HG03460 (cell line): ENCODE results near the gene IARS1.

Experiments used
- ATAC-seq: cut with Tn5 transposase; IDR thresholded peaks from one replicate; pipeline ENCODE4 v1.9.1; 2021; ENCODE audit not compliant: unreplicated experiment

IARS1 gene

GRCh38 chr9:92293452-92294296, at the start of gene IARS1:
IARS1 (minus strand) TSS chr9:92293697; CDS start chr9:92289419, 4,278 bp downstream.
- ATAC-seq = peak; percentile 96

- ATAC-seq = no peak
Observed at GRCh38 chr9:92342825-92343488, 49.5 kb upstream of the IARS1 start.

- ATAC-seq = no peak
Observed at GRCh38 chr9:92341578-92341977, 48.1 kb upstream of the IARS1 start.

- no peak for ATAC-seq
Observed at GRCh38 chr9:92333282-92333634, 39.8 kb upstream of the IARS1 start.

- ATAC-seq = no peak
Observed at GRCh38 chr9:92332577-92333281, 39.2 kb upstream of the IARS1 start.

GRCh38 chr9:92328225-92328624, 34.7 kb upstream of the IARS1 start:
- no peak for ATAC-seq

DNA sequence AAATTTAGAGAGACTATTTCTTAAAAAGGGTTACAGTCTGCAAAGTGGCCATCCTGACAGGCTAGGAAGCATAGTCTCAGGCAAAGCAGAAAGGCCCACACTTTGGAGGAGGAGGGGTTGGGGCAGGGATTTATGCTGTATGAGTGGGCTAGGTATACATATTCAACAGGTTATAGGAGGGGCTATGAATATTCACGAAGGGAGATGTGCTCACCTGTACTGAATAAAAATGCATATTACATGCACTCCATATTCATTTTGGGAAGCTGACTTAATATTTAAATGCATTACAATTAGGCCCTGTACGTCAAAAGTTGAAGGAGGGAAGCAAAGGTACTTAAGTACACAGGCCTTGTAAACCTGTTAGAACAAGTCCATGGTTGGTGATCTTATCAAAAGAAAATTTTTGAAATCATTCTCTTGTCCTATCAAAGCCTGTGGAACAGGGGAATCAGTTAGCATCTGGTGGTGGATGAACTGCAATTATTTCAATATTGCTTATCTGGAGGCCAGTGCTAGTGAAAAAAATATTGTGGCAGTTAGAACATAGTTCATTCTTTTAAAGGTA, 33.9 kb upstream of the IARS1 start:
- no peak for ATAC-seq

- ATAC-seq = no peak
Observed at GRCh38 chr9:92325991-92326500, 32.5 kb upstream of the IARS1 start.

DNA sequence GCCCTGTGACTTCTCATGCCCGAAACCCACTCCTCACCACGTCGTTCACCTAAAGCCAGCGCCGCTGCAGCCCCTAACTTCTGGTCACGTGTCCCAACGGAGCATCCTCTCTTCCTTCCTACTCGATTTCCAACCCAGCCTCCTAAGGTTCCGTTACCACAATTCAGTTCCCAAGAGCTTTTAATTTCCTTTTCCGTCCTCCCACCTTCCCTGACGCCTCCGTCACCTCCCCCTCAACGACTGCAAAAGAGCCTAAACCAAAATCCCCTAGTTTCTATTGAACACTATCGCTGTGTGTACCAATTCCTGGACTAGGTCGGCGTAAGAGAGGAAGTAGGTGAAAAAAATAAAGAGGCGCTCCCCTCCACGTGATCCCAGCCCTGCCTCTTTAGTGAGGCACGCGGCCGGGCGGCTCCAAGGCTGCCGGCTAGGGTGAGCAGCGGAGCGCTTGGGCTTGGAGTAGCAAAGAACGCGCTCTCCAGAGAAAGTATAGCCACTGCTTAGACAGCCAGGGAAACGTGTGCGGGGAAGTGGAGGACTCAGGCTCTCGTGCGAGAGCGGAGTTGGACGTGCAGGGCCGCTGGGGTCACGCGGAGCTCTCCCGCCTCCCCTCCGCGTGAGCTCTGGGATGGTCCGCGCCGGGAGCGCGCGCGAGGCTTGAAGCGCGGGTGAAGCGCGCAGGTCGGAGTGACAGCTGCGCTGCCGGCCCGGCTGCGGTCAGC, 31.9 kb upstream of the IARS1 start, which contains the start of the genes CENPP and NOL8:
Gene CENPP, plus strand, starts transcription at position 685 of the 722 bp plus-strand sequence.
Gene NOL8, minus strand, starts transcription at position 82 of the 722 bp plus-strand sequence. CDS start 1,189 bp downstream, outside the sequence.
- ATAC-seq = peak; percentile 89

DNA sequence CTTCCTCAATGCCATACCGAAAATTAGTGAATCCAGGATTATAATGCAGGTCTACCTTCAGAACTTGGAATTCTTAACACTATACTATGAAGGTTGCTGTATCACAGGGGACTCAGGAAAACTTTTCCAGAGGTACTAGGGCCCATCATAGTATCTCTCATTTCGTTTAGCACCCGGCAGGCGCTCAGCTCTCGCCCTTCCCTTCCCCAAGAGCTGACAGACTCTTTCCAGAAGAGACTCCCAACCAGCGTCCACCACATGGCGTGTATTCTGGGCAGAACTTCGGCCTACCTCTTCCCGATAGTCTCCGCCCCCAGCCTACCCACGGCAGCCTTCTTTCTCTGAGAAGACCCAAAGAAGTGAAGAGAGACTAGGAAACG, 31.4 kb upstream of the IARS1 start:
- no peak for ATAC-seq

DNA sequence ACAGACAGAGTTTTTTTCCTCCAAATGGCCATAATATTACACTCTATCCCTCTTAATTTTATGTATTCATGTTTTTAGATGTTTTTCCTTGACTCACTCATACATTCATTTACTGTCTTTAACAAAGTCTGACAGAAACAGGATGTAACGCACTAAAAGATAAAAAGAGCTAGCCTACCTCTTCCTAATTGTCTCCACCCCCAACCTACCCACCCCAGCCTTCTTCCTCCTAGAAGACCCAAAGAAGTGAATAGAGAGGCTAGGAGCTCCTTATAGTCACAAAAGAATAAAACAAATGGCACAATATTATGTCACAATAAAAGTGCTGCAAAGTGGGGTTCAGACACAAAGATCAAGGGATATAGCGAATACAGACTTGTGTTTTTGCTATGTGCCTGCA, 30.9 kb upstream of the IARS1 start:
- ATAC-seq = no peak

GRCh38 chr9:92315456-92315855, 22.0 kb upstream of the IARS1 start:
- no peak for ATAC-seq

GRCh38 chr9:92313624-92314012, 20.1 kb upstream of the IARS1 start:
- no peak for ATAC-seq

GRCh38 chr9:92312887-92313623, 19.6 kb upstream of the IARS1 start:
- no peak for ATAC-seq

DNA sequence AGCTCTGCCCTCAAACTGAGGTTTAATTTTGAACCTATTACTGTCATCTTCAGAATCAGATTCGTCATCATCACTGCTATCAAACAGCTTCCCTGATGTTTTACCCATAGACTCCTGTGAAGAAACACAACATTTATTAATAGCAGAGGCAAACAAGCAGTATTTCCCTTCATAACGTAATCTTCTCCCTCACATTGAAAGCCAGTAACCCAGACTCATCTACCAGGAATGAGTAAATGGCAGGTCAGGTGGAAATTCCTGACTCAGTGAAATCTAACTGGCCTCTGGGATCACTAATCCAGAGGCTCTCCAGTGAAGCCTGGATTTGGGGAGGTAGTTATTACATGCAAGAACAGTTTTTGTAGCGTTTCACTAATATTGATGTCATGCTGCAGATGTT, 17.1 kb upstream of the IARS1 start:
- no peak for ATAC-seq

DNA sequence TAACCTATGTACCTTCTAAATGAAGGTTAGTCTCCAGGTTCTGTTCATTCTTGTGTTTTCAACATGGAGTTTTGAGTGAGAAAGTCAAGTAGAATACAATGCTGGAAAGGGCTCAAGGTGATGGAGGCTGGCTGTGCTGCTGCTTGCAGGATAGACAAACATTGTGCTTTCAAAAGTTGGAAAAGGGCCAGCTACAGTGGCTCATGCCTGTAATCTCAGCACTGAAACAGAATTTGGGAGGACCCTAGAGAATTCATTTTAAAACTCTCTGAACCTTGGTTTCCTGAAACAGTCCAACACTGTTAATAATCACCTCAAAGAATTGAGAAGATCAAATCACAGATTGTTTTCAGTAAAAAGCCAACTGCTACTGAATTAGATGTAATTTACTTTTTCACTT, 15.4 kb upstream of the IARS1 start:
- no peak for ATAC-seq

DNA sequence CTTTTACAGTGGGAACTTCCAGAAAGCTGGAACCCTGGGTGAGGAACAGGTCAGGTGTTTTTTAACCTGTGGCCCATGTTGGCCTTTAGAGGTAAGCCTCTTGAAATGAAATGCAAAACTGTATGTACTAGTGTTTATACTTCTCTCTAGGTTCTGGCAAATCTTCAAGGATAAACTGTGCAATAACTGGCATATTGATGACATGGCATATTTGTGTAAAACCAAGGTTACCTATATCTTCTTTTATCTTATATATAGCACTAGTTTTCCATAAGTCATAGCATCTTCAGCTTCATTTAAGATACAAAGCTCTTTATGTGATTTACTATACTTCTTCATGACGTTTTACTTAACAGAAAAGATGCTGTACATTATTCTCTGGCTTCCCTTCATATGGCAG, 7.4 kb upstream of the IARS1 start:
- no peak for ATAC-seq

DNA sequence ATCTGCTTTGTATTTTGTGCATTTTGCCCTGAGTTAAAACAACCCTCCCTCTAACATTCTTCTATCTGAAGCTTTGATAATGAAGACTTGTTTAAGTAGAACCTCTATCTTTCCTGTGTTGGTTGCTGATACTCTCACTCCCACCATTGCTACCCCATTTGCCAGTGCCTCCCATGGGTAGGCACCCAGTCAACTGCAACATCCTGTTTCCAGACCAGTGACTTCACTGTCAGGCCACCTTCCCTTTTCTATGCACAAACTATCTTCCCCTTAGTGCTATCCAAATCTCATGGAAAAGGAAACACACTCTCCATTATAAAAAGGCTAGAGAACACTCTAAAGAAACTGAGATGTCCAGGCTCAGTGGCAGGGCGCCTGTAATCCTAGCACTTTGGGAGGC, 5.6 kb upstream of the IARS1 start:
- ATAC-seq = peak; percentile 63

DNA sequence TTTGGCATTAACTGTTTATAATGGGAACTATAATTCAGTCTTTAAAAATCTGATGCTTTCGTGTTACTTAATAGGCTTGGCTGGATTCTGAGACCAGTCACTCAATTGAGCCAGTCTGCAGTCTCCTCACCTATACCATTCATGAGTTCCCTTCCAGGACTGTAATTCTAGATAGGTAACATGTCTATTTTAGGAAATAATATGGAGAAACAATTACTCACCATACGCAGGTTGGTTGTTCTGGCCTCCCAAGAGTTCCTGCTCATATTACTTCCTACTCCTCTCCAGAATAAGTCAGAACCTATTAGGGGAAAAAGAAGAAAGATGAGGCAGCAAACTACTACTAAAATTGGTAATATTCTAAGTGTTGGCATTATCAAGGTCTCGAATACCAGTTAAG, 4.5 kb upstream of the IARS1 start:
- ATAC-seq = no peak

DNA sequence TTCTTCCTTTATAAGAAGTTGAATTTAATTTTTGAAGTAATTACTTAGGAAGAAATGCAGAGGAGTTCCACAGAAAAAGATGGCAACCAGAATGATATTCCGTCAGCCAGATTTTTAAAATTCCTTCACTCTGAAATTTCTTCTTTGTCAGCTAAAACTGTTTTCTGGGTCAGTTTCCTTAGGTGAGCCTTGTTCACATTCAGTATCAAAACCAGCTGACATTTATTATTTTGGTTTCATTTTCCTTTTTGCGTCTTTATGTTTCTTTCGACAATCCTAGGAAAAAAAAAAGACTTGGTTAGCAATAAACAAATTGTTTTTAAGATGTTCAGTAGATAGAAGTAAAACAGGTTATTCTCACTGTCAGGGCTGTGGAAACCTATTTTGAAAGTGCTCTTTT, 4.1 kb upstream of the IARS1 start:
- no peak for ATAC-seq
